ENCODE measurements around the gene SECISBP2. TPM values are rescaled to one million over a fixed set of nuclear protein-coding genes. Genes with fewer than 3 reads are reported as not detected.

The SECISBP2 gene
- total RNA-seq, 1 experiment from 2014 or later: 15.7 TPM

DNA sequence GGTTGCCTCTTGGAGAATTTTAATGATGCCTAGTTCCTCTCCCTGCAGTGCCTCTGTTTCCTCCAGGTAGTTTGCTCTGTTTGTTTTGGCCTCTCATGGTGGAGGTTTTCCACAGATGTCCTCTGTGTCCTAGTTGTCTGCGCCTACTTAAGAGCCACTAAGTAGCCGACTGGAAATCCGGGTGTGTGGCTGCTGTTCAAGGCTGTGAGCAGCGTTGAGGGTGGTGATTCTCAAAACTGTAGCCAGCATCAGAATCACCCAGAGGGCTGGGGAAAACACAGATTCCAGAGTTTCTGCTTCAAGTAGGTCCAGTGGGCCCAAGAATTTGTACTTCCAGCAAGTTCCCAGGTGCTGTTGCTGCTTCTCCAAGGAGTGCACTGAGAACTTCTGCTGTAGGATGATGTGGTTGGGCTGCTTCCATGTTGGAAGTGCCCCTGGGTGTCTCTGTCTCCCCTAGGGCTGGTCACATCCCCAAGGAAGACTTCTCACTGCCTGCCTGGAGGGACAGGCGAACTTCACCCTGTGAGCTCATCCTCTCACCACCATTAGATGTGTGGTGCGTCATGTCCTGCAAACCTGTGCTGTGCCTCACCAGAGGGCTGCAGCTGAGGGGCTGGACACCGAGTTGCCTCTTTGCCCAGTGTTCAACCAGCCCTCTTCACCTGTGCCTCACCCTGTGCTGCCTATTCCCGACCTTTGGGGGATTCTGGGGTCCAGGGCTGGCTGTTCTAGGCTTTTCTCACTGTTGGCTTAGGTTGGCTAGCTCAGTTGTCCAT lies 34.8 kb downstream of the SECISBP2 start:
- Histone ChIP-seq H3K4me2 (ENCODE audit: low read length) (no peak overlapping the region), H3K4me3 (ENCODE audit: low read length) (no peak overlapping the region), H3K4me1 (ENCODE audit: insufficient read depth, low read length) (no peaks in the 10 kb centered on the region), H3K9me2 (replicated peaks; ENCODE audit: low read length) (no peaks in the 10 kb centered on the region), H3K9me3 (ENCODE audit: low read length) (no peaks in the 10 kb centered on the region), H3K9ac (ENCODE audit: low read length) (no peak overlapping the region), H3K27ac (ENCODE audit: low read length) (no peak overlapping the region), H2AFZ (ENCODE audit: low read length) (no peak overlapping the region), H3K79me2 (ENCODE audit: low read length) (no peaks in the 10 kb centered on the region), H3K27me3 (ENCODE audit: low read length) (no peaks in the 10 kb centered on the region), H3F3A (ENCODE audit: low read length, unreplicated experiment) (no peaks in the 10 kb centered on the region), H4K20me1 (ENCODE audit: low read length) (no peaks in the 10 kb centered on the region), H3K36me3 (ENCODE audit: low read depth, low read length) (no peaks in the 10 kb centered on the region)
- DNase-seq: no peak
- intact Hi-C loops (cut with micrococcal nuclease): no loop called here
- ChIA-PET POLR2A (ENCODE audit: unreplicated experiment) (no interaction called here), CTCF (no interaction called here)
- BruUV-seq (replicated peaks): no TSS peak
- TF ChIP-seq, protein P1, sequence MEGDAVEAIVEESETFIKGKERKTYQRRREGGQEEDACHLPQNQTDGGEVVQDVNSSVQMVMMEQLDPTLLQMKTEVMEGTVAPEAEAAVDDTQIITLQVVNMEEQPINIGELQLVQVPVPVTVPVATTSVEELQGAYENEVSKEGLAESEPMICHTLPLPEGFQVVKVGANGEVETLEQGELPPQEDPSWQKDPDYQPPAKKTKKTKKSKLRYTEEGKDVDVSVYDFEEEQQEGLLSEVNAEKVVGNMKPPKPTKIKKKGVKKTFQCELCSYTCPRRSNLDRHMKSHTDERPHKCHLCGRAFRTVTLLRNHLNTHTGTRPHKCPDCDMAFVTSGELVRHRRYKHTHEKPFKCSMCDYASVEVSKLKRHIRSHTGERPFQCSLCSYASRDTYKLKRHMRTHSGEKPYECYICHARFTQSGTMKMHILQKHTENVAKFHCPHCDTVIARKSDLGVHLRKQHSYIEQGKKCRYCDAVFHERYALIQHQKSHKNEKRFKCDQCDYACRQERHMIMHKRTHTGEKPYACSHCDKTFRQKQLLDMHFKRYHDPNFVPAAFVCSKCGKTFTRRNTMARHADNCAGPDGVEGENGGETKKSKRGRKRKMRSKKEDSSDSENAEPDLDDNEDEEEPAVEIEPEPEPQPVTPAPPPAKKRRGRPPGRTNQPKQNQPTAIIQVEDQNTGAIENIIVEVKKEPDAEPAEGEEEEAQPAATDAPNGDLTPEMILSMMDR (conservative IDR thresholded peaks at IDR 0.05; ENCODE audit: low read depth, low read length): no peak
- TF ChIP-seq EZH2phosphoT487 (IDR thresholded peaks at IDR 0.05; ENCODE audit: borderline replicate concordance, low read length): no peak
- TF ChIP-seq EZH2 (IDR thresholded peaks at IDR 0.05; ENCODE audit: low read length, unreplicated experiment): no peak
- no peak for ATAC-seq

DNA sequence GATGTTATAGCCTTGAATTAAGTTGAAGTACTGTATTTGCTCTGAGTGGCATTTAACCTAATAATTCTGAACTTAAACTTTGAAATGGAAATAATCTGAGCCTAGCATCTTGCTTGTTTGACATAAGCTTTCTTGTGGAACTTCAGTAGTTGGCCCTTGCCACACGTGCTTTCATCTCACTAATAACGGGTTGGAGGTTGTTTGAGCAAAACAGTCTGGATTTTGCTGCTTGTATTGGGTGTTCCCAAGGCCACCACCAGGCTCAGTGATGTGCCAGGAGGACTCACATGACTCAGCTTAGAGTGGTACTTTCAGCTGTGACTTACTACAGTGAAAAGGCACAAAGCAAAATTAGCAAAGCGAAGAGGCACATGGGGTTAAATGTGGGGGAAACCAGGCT lies 35.7 kb downstream of the SECISBP2 start:
- Histone ChIP-seq H3K4me3 (ENCODE audit: low read length) (no peak overlapping the region), H3K4me2 (ENCODE audit: low read length) (no peak overlapping the region), H3K36me3 (ENCODE audit: low read depth, low read length) (no peaks in the 10 kb centered on the region; the same call in 1 of the 2 replicates), H4K20me1 (ENCODE audit: low read length) (no peaks in the 10 kb centered on the region), H3K9ac (ENCODE audit: low read length) (no peak overlapping the region), H3K4me1 (ENCODE audit: insufficient read depth, low read length) (no peaks in the 10 kb centered on the region), H3F3A (ENCODE audit: low read length, unreplicated experiment) (no peaks in the 10 kb centered on the region), H3K9me3 (ENCODE audit: low read length) (no peaks in the 10 kb centered on the region), H2AFZ (ENCODE audit: low read length) (no peak overlapping the region), H3K27ac (ENCODE audit: low read length) (no peak overlapping the region), H3K79me2 (ENCODE audit: low read length) (no peaks in the 10 kb centered on the region), H3K9me2 (replicated peaks; ENCODE audit: low read length) (no peaks in the 10 kb centered on the region), H3K27me3 (ENCODE audit: low read length) (no peaks in the 10 kb centered on the region)
- ChIA-PET CTCF (no interaction called here), POLR2A (ENCODE audit: unreplicated experiment) (no interaction called here)
- ATAC-seq (no peak), DNase-seq (peak; percentile 1)
- TF ChIP-seq EZH2 (IDR thresholded peaks at IDR 0.05; ENCODE audit: low read length, unreplicated experiment) (no peak), EZH2phosphoT487 (IDR thresholded peaks at IDR 0.05; ENCODE audit: borderline replicate concordance, low read length) (no peak)
- TF ChIP-seq, protein P1 (conservative IDR thresholded peaks at IDR 0.05; ENCODE audit: low read depth, low read length): no peak
- no TSS peak for BruUV-seq (replicated peaks)
- intact Hi-C loops (cut with micrococcal nuclease): no loop called here

DNA sequence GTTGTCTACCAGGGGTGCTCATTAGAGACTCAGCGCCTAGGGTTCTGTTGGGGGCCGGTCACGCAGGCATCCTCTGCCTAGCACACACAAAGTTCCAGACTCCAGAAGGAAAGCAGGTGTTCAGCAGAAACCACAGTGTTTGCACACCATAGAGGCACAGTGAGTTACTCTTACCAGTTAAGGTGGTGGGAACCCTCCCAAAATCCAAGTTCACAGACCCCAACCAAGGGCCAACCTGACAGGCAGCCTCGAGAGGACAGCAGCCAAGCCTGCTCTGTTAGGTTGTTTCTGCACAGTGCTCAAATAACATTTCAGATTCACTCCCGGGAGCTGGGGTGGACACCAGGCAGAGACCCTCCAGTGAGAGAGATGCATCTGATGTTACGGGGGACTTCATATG lies 36.2 kb downstream of the SECISBP2 start:
- DNase-seq (no peak), ATAC-seq (no peak)

More for the DNA sequence above, 36.2 kb downstream of the SECISBP2 start:
- no peak overlapping the region for H3K4me2 ChIP-seq (ENCODE audit: low read length)
- no peaks in the 10 kb centered on the region for H3K27me3 ChIP-seq (ENCODE audit: low read length)
- no peaks in the 10 kb centered on the region for H3K9me2 ChIP-seq (replicated peaks; ENCODE audit: low read length)
- H3K4me1 ChIP-seq (ENCODE audit: insufficient read depth, low read length): no peaks in the 10 kb centered on the region
- TF ChIP-seq EZH2 (IDR thresholded peaks at IDR 0.05; ENCODE audit: low read length, unreplicated experiment) (no peak), EZH2phosphoT487 (IDR thresholded peaks at IDR 0.05; ENCODE audit: borderline replicate concordance, low read length) (no peak)
- TF ChIP-seq, protein P1 (conservative IDR thresholded peaks at IDR 0.05; ENCODE audit: low read depth, low read length): no peak
- no peak overlapping the region for H3K9ac ChIP-seq (ENCODE audit: low read length)
- no peaks in the 10 kb centered on the region for H4K20me1 ChIP-seq (ENCODE audit: low read length)
- no peaks in the 10 kb centered on the region for H3K9me3 ChIP-seq (ENCODE audit: low read length)
- H3F3A ChIP-seq (ENCODE audit: low read length, unreplicated experiment): no peaks in the 10 kb centered on the region
- intact Hi-C loops (cut with micrococcal nuclease): no loop called here
- no peak overlapping the region for H3K4me3 ChIP-seq (ENCODE audit: low read length)
- no peak overlapping the region for H2AFZ ChIP-seq (ENCODE audit: low read length)
- ChIA-PET CTCF (no interaction called here), POLR2A (ENCODE audit: unreplicated experiment) (no interaction called here)
- H3K27ac ChIP-seq (ENCODE audit: low read length): no peak overlapping the region
- H3K79me2 ChIP-seq (ENCODE audit: low read length): no peaks in the 10 kb centered on the region
- BruUV-seq (replicated peaks): no TSS peak
- H3K36me3 ChIP-seq (ENCODE audit: low read depth, low read length): no peaks in the 10 kb centered on the region; the same call in 1 of the 2 replicates

Data from PC-3 (cell line).